H7 (cell line): ENCODE measurements around the gene AP3S1. TPM values are rescaled to one million over a fixed set of nuclear protein-coding genes. Genes with fewer than 3 reads are reported as not detected.
"Not testable (repeated sequence)": the region's sequence is repeated elsewhere in the genome, so short reads cannot be mapped to it uniquely, and the experiment has no call there.

ENCODE experiments used
- DNase-seq: peaks from one replicate; pipeline ENCODE4 v3.0.0; 2012
- H3K27me3 ChIP-seq: 2 replicates; pipeline ENCODE4 v1.6.0; 2011; ENCODE audit warnings: mild to moderate bottlenecking, low read length; ENCODE audit not compliant: control insufficient read depth, insufficient read depth
- H3K36me3 ChIP-seq: replicated peaks from 2 replicates; pipeline ENCODE4 v1.5.1; 2011; ENCODE audit warnings: low read length; ENCODE audit not compliant: control insufficient read depth, insufficient read depth
- H3K4me3 ChIP-seq: 2 replicates; pipeline ENCODE4 v1.5.1; 2011; ENCODE audit warnings: low read depth, mild to moderate bottlenecking, control low read depth, low read length, moderate library complexity; ENCODE audit not compliant: insufficient read depth
- total RNA-seq: library from RNA; depleted of rRNA; stranded (reverse); fragments of >200 nt; shearing (Covaris generic); gene quantifications from 2 replicates; pipeline ENCODE4 v1.2.3, GENCODE V29; 2014

Gene AP3S1
- total RNA-seq, 1 experiment from 2014 or later: 40.6 TPM

DNA sequence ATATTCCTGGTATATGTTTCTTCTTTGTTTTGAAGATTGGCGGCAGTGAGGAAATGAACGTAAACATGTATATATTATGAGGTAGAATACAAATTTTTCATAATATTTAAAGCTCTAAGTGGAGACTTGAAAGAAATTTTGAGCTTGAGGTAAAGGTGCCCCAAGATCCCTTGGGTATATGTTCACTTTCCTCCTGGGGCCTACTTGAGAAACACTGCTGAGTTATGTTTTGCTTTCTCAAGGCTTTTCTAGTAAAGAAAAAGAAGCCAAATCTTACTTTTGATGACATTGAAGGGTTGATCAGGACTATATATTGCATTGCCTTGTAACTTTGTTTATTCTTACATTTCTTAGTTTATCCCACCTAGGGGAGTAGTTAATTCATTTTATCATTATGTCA lies 30.7 kb downstream of the AP3S1 start:
- no peak for DNase-seq
- Histone ChIP-seq H3K4me3 (no peak overlapping the region), H3K36me3 (no peaks in the 10 kb centered on the region), H3K27me3 (no peaks in the 10 kb centered on the region)

DNA sequence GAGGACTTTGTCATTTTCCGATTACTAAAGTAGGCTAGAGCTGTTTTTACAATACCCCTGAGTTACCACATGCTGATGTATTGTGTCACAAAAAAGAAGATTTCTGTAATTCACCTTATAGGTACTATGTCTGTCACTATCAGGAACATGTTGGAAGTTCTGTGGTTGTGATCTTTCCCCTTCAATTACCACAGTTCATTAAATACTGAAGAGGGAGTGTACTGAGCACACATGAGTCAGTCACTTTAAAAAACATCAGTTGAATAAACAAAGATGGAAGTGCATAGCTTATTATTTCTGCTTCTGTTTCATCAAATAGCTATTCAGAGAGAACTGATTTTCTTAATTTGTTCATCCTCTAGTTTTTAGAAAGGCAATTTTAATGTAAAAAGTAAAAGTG lies 31.7 kb downstream of the AP3S1 start:
- no peak for DNase-seq
- Histone ChIP-seq H3K36me3 (no peaks in the 10 kb centered on the region), H3K4me3 (no peak overlapping the region), H3K27me3 (no peaks in the 10 kb centered on the region)

DNA sequence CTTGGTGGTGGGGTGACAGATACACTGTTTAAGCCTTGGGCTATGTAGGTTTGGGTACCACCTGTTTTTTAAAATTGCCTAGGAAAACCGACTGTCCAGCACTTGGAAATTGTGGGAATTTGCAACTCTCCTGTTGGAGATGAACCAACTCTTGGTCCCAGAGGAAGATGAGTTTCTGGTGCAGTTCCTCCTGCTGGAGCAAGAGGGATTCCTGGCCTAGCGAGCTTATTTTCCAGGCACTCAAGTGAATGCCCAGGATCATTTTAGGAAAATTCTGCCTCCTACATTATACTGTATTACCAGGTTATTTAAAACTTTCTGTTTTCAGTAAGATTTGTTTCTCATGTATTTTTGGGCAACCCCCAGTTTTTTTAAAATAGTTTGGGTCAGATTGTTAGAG lies 33.7 kb downstream of the AP3S1 start:
- Histone ChIP-seq H3K36me3 (no peaks in the 10 kb centered on the region), H3K4me3 (no peak overlapping the region), H3K27me3 (no peaks in the 10 kb centered on the region)
- peak; percentile 6 for DNase-seq

DNA sequence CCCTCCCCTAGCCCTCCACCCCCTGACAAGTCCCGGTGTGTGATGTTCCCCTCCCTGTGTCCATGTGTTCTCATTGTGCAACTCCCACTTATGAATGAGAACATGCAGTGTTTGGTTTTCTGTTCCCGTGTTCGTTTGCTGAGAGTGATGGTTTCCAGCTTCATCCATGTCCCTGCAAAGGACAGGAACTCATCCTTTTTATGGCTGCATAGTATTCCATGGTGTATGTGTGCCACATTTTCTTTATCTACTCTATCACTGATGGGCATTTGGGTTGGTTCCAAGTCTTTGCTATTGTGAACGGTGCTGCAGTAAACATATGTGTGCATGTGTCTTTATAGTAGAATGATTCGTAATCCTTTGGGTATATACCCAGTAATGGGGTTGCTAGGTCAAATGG lies 35.6 kb downstream of the AP3S1 start:
- not testable (repeated sequence) for H3K4me3 ChIP-seq, DNase-seq, H3K27me3 ChIP-seq, H3K36me3 ChIP-seq

DNA sequence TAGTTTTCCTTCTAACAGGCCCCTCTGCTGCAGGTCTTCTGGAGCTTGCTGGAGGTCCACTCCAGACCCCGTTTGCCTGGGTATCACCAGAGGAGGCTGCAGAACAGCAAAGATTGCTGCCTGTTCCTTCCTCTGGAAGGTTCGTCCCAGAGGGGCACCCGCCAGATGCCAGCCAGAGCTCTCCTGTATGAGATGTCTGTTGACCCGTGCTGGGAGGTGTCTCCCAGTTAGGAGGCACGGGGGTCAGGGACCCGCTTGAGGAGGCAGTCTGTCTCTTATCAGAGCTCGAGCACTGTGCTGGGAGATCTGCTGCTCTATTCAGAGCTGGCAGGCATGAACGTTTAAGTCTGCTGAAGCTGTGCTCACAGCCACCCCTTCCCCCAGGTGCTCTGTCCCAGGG lies 40.7 kb downstream of the AP3S1 start:
- H3K36me3 ChIP-seq: not testable (repeated sequence)

DNA sequence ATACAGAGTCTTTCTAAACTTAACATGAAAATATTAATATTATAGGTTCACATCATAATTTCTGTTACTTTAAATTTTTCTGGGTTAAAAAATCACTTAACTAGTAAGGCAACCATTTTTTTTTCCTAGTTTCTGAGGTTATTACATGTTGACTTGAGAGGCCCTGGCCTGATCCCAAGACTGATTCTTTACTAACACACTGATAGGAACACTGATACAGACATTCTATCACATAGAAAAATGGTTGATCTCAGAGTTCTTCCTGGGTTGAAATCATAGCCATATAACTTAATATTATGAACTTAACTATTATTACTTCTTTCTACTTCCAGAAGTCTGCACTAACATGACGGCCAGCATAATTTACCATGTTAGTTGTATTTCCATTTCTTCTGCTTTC lies 43.0 kb downstream of the AP3S1 start:
- Histone ChIP-seq H3K36me3 (no peaks in the 10 kb centered on the region), H3K27me3 (no peaks in the 10 kb centered on the region), H3K4me3 (no peak overlapping the region)
- DNase-seq: no peak

More for the DNA sequence above, 40.7 kb downstream of the AP3S1 start:
- H3K27me3 ChIP-seq, H3K4me3 ChIP-seq, DNase-seq: not testable (repeated sequence)

DNA sequence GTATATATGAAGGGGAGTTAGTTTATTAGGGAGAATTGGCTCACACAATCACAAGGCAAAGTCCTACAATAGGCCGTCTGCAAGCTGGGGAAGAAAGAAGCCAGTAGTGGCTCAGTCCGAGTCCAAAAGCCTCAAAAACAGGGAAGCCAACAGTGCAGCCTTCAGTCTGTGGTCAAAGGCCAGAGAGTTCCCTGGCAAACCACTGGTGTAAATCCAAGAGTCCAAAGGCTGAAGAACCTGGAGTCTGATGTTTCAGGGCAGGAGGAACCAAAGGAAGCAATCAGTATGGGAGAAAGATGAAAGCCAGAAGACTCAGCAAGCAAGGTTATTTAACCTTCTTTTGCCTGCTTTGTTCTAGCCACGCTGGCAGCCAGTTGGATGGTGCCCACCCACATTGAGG lies 43.5 kb downstream of the AP3S1 start:
- H3K4me3 ChIP-seq, H3K36me3 ChIP-seq, H3K27me3 ChIP-seq, DNase-seq: not testable (repeated sequence)

DNA sequence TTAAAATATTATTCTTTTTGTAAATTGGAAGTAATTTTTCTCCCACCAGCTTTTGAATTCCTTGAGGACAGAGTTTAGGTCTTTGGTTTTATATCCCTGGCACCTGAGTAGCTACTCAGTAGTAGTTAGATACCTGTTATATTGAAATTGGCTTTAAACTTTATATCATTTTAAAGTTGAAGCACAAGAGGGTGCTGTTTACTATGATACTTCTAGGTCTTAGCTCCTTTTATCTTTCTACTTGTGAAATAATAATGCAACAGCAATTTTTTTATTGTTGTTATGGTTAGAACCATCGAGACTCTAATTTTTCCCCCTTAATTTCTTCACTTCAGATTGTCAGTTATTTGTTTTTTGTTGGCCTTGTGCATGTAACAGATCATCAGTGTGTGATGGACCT lies 46.3 kb downstream of the AP3S1 start:
- DNase-seq: no peak
- Histone ChIP-seq H3K36me3 (no peaks in the 10 kb centered on the region), H3K4me3 (no peak overlapping the region), H3K27me3 (no peaks in the 10 kb centered on the region)

DNA sequence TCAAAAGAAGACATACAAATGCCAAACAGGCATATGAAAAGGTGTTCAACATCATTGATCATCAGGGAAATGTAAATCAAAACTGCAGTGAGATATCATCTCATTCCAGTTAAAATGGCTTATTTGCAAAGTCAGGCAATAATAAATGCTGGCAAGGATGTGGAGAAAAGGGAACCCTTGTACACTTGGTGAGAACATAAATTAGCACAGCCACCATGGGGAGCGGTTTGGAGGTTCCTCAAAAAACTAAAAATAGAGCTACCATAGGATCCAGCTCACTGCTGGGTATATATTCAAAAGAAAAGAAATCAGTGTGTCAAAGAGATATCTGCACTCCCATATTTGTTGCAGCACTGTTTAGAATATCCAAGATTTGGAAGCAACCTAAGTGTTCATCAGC lies 50.3 kb downstream of the AP3S1 start:
- Histone ChIP-seq H3K27me3 (no peaks in the 10 kb centered on the region), H3K36me3 (no peaks in the 10 kb centered on the region), H3K4me3 (no peak overlapping the region)
- no peak for DNase-seq

DNA sequence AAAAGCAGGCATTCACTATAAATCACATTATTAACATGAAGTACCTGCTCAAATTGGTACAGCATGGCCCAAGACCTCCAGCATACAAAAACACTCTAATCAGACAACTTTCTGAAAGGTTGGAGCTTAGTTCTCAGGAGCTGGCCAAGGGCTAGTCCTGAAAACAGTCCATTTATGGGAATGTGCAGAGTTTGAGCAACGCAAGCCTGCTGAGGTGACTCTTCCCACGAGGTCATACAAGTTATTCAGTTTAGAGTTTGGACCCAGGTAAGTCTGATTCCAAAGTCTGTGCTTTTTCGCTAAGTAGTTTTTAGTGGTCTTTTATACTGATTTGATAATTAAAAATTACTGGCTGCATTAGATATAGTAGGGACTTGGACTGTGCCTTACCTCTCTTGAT lies 52.6 kb downstream of the AP3S1 start:
- Histone ChIP-seq H3K27me3 (no peaks in the 10 kb centered on the region), H3K36me3 (no peaks in the 10 kb centered on the region), H3K4me3 (no peak overlapping the region)
- DNase-seq: no peak

DNA sequence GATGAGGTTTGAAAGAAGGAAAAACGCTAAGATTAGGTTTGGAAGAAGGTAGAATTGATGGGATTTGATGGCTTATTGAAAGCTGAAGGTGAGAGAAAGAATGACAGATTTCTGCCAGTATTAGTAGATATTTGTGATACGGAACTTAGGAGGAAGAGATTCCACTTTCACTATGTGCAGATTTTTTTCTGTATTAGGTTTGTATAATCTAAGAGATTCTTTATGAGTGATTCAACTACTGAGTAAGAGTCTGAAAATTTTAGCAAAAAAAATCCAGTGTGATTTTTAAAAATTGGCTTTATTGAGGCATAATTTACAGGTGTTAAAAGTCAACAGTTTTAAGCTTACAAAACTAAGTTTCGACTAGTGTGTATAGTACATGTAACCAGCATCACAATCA lies 54.1 kb downstream of the AP3S1 start:
- H3K36me3 ChIP-seq: no peaks in the 10 kb centered on the region
- no peak overlapping the region for H3K4me3 ChIP-seq
- no peaks in the 10 kb centered on the region for H3K27me3 ChIP-seq
- DNase-seq: no peak

DNA sequence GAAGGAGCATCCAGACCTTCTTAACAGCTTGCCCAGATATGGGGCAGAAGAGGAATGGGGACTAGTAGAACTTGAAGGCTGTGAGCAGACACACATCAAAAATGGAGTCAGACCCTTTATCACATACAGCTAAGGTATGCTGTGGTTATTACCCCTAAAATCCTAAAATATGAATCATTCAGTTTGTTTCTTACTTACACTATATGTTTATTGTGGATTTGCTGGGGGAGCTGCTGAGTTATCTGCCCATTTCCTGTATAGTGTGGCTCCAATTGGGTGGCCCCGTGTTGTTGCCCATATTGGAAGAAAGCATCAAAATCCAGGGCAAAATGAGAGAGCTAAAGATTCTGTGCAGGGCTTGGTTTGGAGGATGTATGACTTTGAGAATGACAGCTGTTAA lies 56.9 kb downstream of the AP3S1 start:
- Histone ChIP-seq H3K36me3 (no peaks in the 10 kb centered on the region), H3K4me3 (no peak overlapping the region), H3K27me3 (no peaks in the 10 kb centered on the region)
- DNase-seq: no peak

DNA sequence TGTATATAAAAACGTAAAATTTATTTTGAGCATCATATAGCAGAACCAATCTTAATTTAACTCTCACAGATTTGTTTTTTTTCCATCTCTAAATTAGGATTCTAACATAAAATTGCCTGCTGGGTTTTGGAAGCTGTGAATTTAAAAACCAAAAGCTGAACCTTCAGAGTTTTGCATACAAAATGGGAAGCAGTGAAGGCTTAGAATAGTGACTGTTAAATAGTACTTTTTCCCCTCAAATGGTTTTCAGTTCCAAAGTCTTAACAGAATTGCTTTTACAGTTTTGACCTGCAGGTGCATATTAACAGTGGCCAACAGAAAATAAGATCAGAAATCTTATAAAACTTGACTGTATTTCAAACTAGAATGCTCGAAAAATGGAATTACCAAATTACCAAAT lies 65.4 kb downstream of the AP3S1 start:
- Histone ChIP-seq H3K27me3 (no peaks in the 10 kb centered on the region), H3K36me3 (no peaks in the 10 kb centered on the region), H3K4me3 (no peak overlapping the region)
- no peak for DNase-seq

DNA sequence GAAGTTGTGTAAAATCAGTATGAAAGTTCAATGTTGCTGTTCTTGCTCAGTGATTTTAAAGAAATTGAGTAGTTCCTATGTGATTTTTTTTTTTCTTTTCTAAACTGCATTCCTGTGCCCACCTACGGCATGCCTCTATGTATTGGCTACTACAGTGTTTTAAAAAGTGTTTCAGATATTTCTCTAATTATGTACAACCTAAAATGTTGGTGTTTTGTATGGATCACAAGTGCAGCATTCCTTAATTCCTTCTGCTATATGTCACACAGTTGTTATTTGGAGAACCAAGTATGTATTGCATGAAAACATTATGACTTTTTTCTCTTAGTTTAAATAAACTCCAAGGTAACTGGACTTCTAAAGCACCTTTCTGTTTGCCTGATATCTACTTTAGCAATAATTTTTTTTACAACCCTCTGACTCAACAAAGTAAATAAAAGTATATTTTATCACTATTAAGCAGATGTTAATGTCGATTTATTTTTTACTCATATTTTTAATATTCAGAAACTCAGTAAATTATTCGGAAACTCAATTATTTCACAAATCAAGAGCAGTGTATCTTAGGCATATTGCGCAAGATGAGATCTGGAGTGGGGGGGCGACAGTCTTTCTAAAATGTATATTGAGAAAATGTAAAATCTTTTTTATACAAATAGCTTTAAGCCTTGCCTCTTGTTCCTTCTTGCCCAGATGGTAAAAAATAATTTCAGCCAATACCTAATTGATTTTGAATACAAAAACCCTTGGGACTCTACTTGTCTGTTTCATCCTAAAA lies 72.1 kb downstream of the AP3S1 start:
- not testable (repeated sequence) for H3K27me3 ChIP-seq, DNase-seq, H3K4me3 ChIP-seq, H3K36me3 ChIP-seq

DNA sequence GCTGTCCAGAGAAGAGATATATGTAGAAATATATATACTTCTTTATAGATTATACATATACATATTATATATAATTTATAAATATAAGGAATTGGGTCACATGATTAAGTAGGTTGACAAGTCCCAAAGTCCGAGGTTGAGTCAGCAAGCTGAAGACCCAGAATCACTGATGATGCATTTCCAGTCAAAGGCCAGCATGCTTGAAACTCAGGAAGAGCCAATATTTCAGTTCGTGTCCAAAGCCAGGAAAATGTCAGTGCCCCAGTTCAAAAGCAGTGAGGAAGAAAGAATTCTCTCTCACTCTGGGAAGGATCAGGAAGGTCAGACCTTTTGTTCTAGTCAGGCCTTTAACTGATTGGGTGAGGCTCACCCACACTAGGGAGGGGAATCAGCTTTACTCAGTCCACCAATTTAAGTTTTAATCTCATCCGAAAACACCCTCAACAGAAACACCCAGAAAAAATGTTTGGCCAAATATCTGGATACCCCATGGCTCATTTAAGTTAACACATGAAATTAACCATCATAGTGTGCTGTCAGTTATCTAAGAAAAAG lies 78.5 kb downstream of the AP3S1 start:
- DNase-seq: no peak
- Histone ChIP-seq H3K27me3 (no peaks in the 10 kb centered on the region), H3K4me3 (no peak overlapping the region), H3K36me3 (no peaks in the 10 kb centered on the region)
